Hematopoietic multipotent progenitor cell (in vitro differentiated cells): ENCODE measurements around the gene FAM53A. TPM values are rescaled to one million over a fixed set of nuclear protein-coding genes. Genes with fewer than 3 reads are reported as not detected.
A peak's percentile ranks its signal among the peaks of the same experiment; 100 is the strongest.
"Not testable (repeated sequence)": the region's sequence is repeated elsewhere in the genome, so short reads cannot be mapped to it uniquely, and the experiment has no call there.

Experiments
- DNase-seq, 3 donors: peaks; one replicate each; pipeline ENCODE4 v3.0.0-alpha.2; 2011 to 2015; ENCODE audit warnings: low read depth in 2 of 3, low spot score in 2 of 3
- total RNA-seq: library from RNA; depleted of rRNA; stranded (reverse); fragments of >200 nt; gene quantifications from one replicate; pipeline ENCODE4 v1.2.3, GENCODE V29; 2012

The FAM53A gene
- total RNA-seq, 1 donor = 9.4 TPM

DNA sequence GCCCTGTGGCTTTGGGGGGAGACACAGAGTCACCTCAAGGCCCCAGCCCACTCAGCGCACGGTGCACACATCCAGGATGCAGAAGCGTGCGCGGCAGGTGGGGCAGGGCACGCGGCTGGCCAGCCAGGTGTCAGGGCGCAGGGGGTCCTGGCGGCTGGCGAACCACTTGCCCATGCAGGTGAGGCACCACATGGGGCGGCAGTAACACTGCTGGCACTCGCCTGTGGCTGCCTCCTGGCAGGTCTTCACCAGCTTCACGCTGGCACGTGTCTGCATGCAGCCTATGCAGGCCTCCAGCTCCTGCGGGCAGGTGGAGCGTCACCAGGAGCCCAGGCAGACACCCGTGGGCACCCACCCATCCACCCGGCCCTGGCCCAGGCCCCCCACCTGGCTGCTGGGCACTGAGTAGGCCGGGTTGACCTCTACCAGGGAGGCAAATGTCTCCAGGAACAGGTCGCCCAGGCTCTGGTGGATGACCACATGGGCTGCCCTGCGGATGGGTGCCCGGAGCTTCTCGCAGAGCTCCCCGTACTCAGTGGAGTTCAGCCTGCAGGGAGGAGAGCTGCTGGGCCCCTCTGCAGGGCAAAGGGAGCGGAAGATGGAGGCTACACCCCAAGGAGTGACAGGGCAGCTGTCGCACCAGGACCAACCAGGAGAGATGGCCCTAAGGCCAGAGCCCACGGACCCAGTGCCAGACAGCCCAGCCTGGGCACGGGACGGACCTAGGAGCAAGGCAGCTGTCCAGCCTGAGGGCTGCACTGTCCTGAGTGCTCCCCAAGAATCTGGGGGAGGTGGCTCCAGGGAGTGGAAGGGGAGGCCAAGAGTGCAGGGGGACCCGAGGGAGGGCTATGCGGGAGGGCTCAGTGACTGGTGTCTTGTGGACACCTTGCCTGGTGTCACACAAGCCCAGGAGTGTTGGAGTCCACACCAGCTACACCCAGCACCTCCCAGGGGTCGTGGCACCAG is 33.3 kb upstream of the FAM53A start:
- DNase-seq = no peak

- no peak for DNase-seq
These were observed 32.2 kb upstream of the FAM53A start for GRCh38 chr4:1716065-1716945.

- peak in 2 of 3 donors; percentile 78 to 84 for DNase-seq
These were observed 31.1 kb upstream of the FAM53A start for GRCh38 chr4:1715002-1715758.

DNA sequence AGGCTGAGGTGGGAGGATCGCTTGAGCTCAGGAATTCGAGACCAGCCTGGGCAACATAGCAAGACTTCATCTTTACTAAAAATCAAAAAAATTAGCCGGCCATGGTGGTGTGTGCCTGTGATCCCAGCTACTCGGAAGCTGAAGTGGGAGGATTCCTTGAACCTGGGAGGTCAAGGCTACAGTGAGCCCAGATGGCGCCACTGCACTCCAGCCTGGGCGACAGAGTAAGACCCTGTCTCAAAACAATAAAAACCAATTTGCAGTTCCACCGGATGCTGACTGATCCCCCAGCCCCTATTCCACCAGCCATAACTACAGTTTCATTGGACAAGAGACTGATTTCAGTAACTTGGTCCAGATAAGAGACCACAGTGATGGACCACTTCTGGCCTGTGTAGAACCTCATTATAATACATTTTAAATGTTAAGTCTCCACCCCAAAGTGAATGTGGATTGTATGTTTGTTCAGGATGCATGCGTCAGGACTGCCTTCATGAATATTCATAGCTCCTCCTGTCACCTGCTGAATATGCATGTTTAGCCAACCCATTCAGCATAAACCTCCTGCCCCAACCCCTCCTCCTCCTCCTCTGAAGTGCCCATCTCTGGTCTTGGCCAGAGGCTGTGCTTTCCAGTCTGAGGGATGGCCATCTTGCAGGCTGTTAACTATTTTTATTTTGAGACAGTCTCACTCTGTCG is 30.3 kb upstream of the FAM53A start:
- DNase-seq = no peak

DNA sequence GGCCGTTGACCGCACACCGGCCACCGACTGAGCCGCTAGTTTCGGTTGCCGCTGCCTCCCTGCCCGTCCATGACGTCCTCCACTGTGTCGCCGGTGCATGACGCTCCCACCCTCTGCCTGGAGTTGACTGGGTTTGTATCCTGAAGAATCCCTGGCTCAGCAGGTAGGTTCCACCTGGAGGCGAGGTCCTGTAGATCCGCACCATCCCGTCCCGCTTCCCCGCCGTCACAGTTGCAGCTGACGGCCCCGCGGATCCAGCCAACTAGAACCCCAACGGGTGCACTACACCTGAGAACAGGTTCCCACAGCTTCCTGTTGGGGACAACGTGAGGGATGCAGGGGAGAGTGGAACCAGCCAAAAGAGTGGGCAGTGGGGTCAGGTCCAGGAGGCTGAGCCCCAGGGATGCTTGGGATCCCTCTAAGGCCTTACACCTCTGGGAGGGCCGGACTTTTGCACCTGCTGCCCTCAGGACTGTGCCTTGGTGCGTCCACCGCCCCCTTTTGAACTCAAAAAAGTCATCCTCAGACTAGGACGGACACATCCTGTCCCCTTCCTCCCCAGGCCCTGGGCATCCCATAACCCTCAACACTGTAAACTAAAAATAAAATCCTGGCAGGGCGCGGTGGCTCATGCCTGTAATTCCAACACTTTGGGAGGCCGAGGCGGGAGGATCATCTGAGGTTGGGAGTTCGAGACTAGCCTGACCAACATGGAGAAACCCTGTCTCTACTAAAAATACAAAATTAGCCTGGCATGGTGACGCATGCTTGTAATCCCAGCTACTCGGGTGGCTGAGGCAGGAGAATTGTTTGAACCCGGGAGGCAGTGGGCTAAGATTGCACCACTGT is 29.1 kb upstream of the FAM53A start:
- DNase-seq = no peak

- peak; percentile 96 to 98 (median 97) for DNase-seq
These were observed 28.3 kb upstream of the FAM53A start, which contains the start of gene SLBP for GRCh38 chr4:1712216-1713002. Gene SLBP, minus strand, starts transcription at chr4:1712319. Its CDS starts 131 bp downstream, at chr4:1712188.

GRCh38 chr4:1711571-1712215 is 27.6 kb upstream of the FAM53A start:
- no peak for DNase-seq

- no peak for DNase-seq
These were observed 27.0 kb upstream of the FAM53A start for GRCh38 chr4:1711055-1711570.

DNA sequence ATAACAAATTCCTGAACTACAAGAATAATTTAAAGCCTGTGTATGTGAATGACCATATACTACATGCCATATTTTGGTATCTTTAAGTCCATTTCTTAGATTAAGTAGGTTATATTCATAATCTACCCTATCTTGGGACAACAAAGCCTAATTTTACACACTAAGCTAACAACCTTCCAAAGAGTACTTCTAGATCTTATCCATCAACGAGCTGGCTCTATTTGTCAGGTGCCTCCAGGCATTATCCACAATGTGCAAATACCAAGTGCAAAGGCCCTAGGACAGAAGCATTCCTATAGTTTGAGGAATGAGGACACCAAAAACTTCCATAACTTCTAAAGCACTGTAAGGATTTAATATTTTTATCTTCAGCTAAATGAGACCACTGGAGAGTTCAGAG is 24.5 kb upstream of the FAM53A start:
- DNase-seq = no peak

GRCh38 chr4:1706358-1706757 is 22.2 kb upstream of the FAM53A start:
- no peak for DNase-seq

DNA sequence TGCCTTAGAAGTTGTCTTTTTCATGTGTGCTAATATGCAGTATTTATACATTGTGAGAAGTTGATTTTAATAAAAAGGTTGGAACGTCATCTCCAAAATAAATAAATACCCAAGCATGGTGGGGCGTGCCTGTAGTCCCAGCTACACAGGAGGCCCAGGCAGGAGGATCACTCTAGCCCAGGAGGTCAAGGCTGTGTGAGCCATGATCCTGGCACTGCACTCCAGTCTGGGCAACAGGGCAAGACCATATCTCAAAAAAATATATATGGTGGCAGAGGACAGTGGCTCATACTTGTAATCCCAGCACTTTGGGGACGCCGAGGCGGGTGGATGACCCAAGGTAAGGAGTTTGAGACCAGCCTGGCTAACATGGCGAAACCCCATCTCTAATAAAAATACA is 21.6 kb upstream of the FAM53A start:
- no peak for DNase-seq

DNA sequence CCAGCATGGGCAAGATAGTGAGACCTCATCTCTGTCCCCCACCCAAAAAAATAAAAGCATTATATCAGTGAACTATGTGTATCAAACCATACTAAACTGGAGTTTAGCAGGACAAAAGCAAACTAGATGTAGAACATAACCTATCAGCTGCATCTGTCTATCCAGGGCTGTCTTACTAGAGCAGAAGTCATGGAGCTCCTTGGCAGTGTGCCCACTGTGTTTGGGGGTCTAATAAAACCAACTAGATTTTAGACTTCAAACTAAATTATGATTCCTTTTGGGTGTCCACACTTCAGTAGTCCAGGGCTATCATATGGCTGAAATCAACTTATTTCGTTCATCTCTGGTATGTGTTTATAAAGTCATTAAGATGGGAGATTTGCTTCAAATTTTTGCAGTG is 19.8 kb upstream of the FAM53A start:
- no peak for DNase-seq

DNA sequence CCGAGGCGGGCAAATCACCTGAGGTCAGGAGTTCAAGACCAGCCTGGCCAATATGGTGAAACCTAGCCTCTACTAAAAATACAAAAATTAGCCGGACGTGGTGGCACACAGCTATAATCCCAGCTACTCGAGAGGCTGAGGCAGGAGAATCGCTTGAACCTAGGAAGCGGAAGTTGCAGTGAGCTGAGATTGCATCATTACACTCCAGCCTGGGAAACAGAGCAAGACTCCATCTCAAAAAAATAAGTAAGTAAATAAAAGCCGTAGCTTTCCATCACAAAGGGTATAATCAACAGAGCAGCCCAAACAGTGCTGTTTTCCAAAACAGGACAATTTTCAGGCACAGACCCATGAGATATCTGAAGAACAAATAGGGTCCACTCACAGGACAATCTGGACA is 17.6 kb upstream of the FAM53A start:
- not testable (repeated sequence) for DNase-seq

GRCh38 chr4:1695913-1696312 is 11.8 kb upstream of the FAM53A start:
- DNase-seq = no peak

GRCh38 chr4:1693131-1693896 is 9.2 kb upstream of the FAM53A start:
- peak; percentile 62 to 88 (median 77) for DNase-seq

DNA sequence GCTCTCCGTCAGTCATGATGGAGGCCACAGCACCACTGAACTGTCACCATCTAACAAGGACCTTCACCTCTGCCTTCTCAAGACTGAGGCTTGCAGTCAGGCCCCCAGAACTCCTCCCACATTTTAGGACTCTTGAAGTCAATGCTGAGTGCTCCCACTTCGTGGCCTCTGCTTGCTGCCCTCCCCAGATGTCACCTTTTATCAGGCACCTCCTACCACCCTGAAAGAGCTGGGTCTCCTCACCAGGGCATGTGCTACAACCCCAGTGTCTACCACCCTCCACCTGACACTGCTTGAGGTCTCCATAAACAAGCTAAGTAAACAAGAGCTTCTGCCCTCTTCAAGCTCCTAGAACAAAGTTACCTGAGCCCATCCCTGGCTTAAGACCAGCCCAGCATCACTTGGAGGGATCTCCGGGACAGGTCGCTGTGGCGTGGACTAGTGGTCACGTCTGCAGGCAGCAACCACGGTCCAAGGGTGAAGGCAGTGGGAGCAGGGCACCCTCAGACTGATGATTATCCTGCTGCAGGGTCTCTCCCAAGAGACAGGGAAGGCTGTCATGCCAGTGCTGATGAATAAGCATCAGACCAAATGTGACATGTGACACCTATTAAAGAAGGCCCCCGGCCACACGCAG is 7.7 kb upstream of the FAM53A start:
- no peak for DNase-seq
